ENCODE results near the gene NLGN2.

NLGN2 gene

DNA sequence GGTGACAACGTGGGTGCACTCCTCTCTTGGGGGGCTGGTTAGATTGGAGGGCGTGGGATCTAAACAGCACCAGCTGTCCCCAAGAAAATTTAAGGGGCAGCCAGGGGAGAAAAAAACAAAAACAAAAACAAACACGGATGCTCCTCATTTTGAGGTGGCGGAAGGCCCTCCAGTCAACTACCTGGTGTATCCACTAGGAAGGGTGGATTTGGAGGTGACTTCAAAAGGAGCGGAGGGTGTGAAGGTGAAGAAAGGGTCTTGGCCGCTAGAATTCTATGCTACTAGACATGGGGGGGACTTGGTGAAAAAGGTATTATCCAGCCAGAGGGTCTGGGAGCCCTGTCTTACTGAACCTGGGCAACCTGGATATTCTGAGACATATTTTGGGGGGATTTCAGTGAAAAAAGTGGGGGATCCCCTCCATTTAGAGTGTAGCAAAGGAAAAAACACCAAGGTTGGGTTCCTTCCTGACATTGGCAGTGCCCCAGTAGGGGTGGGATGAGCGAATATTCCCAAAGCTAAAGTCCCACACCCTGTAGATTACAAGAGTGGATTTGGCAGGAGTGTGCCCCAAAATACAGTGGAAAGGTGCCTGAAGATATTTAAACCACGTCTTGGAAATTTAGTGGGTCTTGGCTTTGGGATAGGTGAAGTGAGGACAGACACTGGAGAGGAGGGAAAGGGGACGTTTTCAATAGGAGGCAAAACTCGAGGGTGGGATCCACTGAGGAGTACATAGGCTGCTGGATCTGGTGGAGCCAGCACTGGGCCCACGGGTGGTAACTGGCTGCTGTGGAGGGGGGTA is 31.2 kb downstream of the NLGN2 start:
- no peak for DNase-seq

DNA sequence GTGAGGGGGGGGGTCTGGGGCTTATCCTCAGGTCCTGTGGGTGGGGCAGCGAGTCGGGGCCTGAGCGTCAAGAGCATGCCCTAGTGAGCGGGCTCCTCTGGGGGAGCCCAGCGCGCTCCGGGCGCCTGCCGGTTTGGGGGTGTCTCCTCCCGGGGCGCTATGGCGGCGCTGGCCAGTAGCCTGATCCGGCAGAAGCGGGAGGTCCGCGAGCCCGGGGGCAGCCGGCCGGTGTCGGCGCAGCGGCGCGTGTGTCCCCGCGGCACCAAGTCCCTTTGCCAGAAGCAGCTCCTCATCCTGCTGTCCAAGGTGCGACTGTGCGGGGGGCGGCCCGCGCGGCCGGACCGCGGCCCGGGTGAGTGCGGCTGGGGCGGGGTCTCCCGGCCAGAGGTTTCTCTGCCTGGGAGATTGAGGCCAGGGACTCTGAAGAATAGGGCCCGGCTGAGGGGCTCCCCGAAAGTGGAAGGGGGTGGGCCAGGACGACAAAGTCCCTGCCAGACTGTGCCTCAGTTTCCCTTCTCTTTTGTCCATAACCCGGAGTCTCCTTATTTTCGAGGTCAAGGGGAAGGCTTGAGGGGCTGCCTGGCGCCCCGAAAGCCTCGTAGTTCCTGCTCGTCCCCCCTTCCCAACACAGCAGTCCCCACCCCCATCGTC is 31.9 kb downstream of the NLGN2 start, which contains the start of gene FGF11:
Gene FGF11 (plus strand): TSS at position 51 of the 651 bp plus-strand sequence. CDS start 109 bp downstream, at position 160.
- no peak for DNase-seq

DNA sequence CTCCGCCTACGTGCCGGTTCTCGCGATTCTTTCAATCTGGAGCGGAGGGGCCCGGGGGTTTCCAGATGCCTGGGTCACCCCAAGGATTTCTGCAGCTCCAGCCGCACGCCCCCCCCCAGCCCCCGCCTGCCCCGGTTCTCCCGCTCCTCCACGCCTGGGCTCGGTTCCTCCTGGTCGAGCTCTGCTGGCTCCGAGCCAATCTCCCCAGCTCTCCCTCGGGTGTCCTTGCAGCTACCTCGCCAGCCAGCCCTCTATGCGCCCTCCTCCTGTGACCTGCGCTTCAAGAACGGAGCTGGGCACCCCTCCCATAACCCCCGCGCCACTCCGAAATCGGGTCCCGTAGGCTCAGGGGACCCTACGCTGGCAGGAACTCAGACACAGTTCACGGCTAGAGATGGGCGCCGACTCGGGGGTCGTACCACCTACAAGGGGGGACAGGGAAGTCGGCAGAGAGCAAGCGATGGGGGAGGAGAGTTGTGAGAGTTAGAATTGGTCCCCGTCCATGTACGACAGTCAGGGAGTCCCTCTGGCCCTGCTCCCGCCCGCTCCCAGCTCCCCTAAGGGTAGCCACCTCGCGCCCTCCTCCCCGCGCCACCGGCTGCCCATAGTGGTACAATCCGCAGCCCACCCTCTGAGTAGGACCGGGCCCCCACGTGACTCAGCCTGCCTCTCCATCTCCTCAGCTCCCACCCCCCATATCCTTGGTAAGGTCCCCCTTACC is 32.6 kb downstream of the NLGN2 start:
- no peak for DNase-seq

DNA sequence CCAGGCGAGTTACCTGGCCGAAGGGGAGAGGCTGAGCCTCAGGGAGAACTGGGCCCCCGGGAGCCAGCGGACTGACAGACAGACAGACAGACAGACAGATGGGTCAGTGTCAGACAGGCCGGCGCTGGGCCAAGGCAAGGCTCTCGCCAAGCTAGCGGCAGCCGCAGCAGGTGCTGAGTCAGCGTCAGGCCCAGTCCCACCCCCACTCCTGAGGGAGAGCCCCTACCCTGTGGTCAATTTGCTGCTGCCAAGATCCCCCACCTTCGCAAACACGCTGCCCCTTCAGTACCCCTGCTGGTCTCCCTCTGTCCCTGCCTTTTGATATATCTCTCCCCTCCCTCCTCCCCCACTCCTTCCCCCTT is 33.2 kb downstream of the NLGN2 start:
- DNase-seq, result no peak

DNA sequence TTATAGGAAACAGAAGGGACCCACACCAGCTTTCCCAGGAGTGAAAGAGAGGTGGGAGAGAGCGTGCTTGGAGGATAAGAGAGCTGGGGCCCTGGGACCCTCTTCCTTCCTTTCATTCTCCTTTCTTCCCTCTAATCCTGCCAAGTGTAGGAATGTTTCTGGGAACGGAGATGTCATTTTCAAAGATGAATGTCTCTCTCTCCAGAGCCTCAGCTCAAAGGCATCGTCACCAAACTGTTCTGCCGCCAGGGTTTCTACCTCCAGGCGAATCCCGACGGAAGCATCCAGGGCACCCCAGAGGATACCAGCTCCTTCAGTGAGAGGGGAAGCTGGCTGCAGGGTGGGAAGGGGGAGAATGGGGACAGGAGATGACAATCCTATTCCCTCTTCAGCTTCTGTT is 33.6 kb downstream of the NLGN2 start:
- no peak for DNase-seq

DNA sequence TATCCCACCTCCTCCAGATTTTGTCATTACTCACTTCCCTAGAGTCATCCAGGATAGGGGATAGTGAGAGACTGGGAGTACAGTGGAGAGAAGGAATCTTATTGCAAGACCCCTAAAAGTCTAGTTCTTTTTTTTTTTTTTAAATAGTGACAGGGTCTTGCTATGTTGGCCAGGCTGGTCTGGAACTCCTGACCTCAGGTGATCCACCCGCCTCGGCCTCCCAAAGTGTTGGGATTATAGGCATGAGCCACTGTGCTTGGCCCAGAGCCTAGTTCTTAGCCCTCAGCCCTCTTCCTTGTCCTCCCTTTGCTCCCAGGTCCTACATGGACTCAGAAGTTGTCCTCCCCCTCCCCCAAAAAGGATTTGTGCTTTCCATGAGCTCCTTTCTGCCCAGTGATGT is 34.5 kb downstream of the NLGN2 start:
- no peak for DNase-seq

DNA sequence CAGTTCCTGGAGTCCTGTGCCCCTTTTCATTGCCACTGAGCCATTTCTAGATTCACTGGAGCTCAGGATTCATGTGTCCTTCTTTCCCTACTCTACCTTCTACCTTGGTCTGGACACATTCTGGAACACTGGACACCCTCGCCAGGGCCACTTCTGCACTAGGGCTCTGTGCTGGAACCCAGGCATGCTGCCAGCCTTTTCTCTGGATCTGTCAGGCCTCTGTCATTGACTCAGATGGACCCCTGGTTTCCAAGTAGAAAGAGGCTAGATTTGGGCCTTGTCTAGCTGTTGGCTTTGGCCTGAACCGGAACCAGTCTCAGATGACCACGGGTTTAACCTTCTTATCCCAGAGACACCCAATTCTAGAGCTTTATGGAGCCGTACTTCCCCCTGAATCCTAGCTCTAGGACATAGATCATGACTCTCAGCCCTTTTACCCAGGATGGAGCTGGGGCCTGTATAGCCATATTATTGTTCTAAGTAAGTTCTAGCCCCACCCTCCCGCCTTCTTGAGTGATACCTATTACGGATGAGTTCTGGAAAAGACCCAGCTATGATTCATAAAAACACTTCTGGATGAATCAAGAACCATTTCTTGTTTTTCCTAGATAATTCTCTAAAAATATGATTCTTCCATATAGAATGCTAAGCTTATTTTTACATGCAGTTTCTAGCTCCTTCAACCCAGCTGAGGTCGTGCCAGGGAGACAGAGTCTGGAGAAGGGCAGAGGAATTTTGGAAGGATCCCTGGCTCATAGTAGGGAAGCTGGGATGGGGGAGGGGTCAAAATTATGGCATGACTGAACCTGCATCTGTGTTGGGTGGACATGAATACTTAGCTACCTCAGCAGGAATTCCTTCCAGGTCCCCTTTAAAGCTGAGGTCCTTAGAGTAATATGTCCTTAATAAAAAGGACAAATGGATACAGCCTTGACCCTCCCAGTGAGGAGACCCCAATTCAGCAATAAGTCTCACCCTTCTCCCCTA is 36.1 kb downstream of the NLGN2 start:
- DNase-seq, result no peak

DNA sequence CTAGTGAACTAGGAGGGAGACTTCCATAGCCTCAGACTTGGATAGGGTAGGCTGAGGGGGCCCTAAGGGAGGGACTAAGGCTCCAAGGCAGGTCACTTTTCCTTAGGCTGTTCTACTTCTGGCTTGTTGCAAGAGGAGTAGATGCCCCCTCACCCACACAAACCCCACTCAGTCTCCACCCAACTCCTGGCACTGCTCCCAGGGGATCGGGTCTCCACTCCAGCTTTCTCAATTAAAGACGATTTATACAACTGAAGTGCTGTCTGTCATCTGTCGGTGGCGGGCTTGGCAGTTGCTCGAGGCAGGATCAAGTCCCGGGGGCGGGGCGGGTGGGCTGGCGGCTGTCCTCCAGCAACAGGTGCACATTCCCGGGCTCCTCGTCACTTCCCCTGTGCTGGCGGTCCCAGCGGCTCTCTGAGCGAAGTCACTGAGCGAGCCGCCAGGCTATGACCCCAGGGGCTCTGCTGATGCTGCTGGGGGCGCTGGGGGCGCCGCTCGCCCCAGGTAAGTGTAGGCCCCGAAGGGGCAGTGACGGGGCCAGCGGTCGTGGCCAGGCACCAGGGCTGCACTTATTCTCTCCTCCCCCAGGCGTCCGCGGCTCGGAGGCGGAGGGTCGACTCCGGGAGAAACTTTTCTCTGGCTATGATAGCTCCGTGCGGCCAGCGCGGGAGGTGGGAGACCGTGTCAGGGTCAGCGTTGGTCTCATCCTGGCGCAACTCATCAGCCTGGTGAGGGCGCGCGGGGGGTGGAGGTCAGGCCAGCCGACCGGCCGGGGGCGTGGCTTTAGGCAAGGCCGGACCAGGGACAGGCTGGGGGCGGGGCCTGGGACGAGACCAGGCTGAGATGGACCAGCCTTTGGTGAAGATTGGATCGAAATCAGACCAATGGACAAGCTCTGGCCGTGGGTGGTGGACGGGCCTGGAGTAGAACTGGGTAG is 37.3 kb downstream of the NLGN2 start, which contains the start of gene CHRNB1:
Gene CHRNB1 (plus strand): TSS at position 380 of the 937 bp plus-strand sequence. CDS start 67 bp downstream, at position 447.
- DNase-seq, result no peak

DNA sequence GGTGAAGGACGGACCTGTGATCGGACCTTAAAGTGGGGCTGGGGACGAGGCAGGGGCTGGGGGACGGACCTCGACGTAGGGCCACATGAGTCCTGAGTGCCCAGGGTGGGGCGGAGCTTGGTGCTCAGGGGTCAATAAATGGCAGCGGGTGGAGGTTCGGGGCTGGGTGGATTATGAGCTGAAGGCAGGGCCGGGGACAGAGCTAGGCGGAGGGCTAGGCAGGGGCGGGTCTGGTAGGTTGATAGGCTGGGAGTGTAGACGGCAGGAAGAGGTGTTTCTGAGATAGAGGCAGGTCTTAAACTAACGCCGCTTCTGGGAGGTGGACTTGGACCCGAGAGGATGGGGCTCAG is 37.9 kb downstream of the NLGN2 start:
- DNase-seq, result no peak

DNA sequence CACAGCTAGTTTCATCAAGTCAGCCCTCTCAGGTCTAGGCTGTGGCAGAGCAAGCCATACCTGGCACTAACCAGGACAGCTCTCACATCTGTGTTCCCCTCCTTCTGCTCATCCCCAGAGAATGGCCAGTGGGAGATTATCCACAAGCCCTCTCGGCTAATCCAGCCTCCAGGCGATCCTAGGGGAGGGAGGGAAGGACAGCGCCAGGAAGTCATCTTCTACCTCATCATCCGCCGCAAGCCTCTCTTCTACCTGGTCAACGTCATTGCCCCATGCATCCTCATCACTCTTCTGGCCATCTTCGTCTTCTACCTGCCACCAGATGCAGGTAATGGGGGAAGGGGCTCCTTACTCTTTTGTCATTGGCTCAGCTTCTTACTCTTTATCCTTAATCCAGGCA is 40.8 kb downstream of the NLGN2 start:
- no peak for DNase-seq

DNA sequence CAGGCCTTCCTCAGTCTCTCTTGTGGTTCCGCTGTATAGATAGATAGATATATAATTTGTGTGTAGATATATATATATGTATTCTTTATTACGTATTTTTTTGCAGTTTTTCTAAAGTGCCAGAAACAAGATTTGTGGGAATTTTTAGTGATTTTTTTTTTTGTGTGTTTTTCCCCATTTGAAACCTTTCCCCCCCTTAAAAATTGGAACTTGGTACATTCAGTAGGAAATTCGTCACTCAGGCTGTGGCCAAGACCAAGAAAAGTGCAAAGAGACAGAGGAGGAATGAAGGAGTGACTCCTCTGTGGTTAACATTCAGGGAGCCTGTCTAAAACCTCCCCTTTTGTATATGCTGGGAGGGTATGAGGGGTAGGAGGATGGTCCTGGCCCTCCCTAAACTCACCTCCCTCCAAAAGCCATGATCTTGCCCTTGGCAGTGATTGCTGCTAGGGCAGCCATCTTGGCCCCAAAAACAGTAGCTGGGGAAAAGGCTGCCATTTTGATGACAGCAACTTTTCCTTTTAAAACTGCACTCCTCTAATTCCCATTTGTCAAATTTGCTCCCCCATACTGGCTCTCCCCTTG is 52.4 kb downstream of the NLGN2 start:
- no peak for DNase-seq

DNA sequence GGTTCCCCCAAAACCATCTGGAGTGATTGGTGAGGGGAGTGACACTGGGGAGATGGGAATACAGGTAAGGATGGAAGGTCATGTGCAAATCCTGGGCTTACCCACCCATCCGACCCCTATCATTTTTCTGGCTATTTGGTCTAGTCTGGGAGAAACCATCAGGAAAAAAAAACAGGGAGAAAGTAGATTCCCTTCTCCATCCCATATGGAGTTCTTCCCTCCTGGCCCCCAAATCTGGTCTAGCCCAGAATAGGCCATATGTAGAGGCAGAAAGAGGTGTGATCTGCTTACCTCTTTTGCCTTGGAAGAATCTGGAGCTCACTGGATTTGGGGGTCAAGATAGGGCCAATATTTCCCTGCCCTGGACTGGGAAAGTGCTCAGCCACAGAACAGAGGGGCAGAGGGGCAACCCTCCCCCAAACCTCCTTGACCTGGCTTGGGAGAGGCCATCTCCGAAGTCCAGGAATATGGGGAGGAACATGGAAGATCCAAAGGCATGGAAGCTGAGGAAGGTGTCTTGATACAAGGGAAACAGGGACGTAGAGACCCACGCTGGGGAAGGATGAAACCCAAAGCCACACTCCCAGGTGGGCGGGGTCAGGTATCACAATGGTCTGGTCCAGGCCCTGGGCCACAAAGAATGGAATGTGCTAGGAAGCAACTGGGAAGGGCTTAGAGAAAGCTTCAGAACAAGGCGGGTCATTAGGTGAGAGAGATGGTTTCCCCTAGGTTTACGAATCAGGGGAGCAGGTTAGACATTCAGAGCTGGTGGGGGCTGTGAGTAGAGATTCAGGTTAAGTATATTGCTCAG is 53.4 kb downstream of the NLGN2 start:
- DNase-seq, result no peak

DNA sequence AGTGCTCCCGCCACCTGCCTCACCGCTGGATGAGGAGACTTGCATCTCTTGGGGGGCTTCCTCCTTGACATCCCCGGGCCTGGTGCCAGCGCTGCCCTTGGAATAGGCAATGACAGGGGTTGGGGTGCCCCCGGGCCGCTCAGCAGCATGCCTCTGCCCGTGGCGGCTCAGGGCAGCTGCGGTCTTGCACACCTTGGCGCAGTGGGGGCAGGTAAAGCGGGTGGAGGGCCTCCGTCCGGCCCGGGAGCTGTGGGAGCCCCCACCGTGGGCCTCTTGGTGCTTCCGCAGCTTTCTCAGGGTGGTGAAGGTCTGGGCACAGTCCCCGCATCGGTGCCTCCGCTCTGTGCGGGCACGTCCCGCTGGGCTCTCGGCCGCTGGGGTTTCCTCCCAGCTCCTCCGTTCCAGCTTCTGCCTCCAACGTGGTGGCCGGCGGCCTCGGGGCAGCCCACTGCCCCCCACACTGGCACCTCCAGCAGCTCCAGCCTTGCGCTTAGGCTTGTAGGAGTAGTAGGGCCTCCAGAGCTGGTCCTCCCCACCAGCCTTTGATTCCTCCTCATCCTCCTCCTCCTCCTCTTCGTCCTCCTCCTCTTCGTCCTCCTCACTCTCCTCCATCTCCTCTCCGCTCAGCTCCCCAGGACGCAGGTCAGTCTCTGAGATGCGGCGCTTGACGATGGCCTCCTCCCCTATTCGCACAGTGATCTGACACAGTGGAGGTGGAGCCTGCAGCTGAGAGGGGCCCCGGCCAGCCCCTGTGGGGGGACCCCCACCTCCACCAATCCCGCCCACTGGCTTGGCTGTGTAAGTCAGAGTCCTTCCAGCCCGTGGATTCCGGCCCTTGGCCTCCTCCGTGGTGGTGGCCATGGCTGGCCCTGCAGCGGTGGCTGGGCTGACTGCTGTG is 55.1 kb downstream of the NLGN2 start:
- no peak for DNase-seq

DNA sequence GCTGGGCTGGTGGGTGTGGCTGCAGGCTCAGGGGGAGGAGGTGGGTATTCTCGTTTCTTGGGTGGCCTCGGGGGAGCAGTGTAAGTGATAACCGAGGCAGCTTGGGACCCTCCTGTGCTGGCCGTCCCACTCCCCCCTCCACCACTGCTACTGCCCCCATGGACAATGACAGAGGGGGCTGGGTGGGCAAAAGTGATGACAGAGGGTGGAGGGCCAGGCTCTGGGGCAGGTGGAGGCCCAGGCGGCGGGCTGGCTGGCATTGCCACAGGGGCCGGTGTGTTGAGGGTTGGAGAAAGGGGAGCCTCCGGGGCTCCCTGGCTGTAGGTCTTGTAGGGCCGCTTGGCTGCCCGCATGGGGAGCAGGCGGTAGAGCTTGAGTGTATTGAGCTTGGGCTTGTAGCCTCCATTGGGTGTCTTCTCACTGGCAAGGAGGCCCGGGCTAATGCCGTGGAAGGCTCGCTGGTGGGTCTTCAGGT is 55.8 kb downstream of the NLGN2 start:
- no peak for DNase-seq

DNA sequence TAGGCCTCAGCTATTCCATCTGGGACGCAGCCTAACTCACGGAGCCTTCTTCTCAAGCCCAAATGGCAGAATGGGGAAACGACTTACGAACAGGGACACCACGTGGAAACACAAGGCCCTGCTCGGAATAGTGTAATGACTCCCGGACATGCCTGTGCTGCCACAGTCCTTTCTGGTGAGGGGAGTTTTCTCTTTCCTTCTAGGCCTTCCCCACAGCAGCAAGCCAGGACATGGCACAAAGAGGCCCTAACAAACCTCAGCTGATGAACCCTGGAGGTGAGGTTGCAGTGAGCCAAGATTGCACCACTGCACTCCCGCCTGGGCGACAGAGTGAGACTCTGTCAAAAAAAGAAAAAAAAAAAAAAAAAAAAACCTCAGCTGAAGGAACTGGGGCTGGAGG is 56.4 kb downstream of the NLGN2 start:
- no peak for DNase-seq

DNA sequence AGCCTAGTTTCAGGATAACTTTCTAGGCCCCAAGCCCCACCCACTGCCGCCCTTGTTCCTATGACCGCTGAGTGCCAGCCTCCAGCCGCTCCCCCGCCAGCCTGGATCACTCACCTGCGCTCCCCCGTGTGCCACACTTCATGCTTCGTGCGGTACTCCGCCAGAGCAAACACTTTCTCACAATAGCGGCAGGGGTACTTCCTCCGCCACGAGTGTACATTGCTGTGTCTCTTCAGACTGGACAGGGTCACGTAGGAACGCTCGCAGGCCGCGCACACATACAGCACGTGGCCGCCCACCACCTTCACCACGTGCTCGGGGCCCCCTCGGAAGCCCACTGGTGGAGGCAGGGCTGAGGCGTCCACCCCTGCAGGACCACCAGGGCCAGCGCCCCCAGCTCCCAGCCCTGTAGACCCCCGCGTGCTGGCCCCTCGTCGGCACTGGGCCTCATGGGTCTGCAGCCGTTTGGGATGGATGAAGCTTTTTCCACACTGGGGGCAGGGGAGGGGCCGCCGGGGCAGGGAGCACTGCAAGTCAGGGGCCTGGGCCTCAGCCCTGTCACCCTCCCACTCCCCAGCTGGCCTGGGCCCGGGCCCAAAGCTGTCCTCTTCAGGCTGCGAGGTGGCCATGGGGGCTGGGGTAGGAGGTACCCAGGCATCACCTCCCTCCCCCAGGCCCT is 58.1 kb downstream of the NLGN2 start:
- DNase-seq, result no peak

DNA sequence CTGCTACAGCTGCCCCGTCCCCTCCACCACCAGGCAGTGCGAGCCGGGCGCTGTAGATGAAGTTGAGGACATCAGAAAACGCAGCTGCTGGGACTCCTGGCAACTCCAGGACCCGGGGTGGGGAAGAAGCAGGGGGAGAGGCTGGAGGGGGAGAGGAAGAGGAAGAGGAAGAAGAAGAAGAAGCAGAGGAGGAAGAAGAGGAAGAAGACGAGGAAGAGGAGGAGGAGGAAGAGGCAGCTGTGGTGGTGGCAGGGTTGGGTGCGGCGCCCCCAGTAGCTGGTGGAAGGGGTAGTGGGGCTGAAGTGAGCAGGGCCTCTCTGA is 58.6 kb downstream of the NLGN2 start:
- no peak for DNase-seq

DNA sequence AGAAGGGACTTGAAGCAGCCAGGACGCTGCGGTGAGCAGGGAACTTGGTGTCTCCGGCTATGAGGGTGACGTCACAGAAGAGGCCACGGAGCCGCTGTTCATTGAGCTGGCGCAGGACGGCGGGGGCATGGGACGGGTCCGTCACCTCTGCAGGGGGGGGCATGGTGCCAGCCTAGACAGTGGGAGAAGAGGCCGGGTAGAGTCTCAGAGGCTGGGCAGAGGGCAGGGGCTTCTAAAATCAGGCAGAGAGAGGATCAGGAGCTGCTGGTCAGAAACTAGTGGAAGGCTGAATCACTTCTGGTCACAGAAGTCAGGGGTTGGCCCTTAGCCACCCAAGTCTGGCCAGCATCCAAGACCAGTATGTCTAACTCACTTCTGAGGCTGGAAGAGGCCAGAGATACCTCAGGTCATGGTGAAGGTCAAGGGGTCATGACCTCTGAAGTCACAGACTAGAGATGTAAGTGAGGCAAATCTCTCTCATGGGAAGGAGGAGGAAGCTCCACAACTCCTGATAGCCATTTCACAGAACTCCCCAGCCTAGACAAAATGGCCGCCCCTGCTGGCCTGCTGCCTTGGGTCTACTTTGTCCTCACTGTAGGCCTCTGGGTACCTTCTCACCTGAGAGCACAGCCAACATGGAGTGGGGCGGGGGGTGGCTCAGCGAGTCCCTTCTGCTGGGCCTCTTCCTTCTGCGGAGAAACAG is 59.1 kb downstream of the NLGN2 start:
- DNase-seq, result no peak
